Measurements from ENCODE around the gene FASN.

FASN gene

DNA sequence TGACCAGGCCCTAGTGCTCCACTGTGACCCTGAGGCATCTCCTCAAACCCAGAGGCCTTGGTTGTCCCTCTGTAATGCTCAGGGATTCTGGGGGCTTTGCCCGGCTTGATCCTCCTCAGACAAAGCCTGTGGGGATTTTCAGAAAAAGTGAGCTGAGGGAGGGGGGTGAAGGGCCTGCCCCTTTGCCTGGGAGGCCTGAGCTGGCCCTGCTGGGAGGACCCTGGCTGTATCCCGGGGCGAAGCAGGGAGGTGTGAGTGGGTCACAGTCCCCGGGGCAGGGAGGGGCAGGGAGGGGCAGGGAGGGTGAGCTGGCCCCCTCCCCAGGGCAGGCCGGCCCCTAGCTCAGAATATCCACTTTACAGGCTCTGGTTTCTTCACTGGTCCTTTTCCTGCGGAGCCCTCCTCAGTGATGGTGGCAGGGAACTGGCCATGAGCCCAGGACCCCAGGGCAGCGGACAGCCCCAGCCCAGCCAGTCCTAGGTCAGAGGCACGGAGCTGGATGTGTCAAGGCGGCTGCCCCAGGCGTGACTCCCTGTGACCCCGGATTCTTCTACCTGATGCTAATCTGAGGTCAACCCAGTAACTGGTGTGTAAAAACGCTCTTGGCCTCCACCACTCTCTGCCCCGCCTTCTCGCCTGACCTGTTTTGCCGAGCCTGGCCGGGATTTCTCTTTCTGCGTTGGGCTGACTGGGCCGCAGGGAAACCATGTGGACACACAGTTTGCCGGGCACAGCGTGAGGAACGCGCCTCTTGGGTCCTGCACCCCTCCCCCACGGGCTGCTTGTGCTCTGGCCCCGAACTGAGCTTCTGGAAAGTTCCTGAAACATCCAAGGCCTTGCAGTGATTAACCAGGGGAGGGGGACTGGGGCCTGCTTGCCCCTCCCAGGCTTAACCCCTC, 5.8 kb upstream of the FASN start:
- DNase-seq: peak in 30 of 51 donors; percentile 12 to 67 (median 47)

DNA sequence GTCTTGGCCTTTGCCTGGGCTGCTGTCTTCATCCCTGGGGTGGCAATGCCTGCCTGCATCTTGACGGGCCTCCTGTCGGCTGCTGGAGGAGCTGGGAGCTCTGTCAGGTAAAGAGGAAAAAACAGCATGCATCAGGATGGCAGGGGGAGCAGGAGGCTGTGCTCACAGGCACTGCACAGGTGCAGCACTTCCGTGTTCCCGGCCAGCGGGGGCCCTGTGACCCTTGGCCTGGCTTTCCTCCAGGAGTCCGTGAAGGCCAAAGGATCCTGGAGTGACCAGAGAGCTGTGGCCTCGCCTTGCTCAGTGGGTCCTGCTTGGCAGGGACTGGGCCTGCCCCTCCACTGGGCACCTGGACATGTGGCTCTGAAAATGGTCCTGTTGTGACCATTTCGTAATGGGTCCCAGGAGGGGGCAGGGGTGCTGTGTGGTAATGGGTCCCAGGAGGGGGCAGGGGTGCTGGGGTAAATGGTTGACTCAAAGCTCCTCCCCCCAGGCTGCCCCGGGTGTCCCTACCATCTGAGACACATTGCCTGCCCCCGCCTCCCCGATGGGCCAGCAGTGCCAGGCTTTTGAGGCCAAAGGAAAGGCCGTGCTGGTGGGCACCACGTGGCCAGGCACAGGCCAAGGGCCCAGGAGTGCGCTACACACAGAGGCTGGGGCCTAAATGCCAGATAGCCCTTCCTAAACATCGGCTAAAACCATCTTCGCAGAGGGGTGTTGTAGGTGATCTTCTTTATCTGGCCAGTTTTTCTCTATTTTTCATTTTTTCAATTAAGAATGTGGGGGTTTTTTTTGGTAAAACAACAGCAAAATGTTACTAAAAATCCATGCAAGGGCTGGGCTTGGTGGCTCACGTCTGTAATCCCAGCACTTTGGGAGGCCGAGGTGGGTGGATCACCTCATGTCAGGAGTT, 4.0 kb upstream of the FASN start:
- DNase-seq: peak in 17 of 51 donors; percentile 10 to 55 (median 32)

DNA sequence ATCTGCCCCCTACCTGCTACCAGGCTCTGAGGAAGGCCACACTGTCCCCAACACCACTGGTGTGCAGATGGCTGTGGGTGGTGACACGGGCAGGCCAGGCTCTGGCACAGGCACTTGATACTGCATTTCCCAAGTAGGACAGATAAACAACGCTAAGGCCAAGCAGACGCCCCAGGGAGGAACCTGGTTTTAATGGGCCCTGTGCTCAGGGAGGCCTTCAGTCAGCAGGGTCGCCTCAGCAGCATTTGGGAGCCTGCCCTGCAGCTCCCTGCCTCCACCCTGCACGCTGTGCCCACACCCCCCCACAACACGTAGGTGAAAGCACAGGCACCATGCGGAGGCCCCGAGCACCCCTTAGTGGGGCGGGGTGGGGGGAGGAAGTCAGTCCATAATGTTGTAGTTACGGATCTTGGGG, 3.3 kb upstream of the FASN start:
- peak in 1 of 51 donors; percentile 23 for DNase-seq

DNA sequence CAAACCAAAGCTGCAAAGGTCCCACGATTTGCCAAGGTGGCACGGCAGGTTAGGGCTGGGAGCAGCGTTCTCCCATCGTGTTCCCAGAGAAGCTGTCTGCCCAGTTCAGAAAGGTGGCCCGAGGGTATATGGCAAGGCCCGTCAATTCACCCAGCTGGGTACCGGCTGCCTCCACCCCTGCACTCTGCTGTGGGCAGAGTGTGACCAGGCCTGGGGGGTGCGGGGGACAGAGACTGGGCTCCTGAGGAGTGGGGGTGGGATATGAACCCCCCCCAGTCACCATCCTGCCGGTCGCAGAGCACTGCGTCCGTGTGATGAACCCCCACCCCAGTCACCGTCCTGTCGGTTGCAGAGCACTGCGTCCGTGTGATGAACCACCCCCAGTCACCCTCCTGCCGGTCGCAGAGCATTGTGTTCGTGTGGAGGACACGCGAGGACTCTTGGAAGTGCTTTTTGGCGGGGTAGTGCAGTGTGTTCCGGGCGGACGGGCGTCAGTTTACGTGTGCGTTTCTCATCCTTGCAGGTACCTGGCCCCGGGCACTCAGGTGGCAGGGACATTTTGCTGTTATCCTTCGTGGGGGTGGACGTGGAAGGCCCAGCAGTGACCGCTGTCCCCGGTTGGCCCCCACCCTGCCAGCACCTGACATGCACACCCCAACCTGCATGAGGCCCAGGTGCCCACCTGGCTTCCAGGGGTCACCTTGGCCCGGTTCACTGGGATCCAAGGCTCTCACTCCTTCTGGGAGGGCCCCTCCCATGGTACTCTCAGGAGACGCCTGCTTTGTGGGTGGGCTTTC, 2.7 kb upstream of the FASN start:
- no peak for DNase-seq

DNA sequence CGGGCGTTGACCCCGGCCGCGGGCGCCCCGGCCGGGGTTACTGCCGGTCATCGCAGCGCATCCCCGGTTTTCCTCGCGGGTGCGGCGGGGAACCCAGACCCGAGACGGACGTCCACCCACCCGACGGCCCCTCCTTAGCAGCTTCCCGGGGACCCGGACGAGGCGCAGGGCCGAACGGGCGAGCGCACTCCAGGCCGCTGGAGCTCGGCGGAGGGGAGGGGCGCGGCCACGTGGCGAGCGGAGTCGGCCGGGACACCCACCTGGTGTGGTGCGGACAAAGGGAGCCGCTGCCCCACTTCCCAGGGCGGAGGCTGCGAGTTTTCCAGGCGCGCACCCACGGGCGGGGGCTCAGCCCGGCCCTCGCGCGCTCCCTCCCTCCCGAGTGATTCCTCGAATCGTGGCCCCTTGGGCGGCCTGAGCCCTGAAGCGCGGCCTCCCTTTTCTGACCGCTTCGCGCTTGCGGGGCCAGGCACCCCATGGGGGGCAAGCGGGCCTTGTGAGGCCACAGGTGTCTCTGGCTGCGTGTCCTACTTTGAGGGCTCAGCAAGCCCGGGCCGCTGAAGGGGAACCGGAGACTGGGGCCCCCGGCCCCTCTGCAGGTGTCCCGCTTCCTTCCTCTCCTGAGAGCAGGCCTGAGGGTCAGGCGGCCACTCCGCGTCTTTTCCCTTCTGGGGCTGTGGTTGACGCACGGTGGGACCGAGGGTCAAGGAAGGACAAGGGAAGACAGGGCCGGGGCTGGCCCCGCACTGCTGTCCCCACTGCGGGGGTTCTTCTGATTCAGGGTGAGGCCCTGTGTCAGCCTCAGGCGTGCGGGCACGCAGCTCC, 1.1 kb upstream of the FASN start:
- peak in 8 of 51 donors; percentile 18 to 74 (median 63) for DNase-seq

DNA sequence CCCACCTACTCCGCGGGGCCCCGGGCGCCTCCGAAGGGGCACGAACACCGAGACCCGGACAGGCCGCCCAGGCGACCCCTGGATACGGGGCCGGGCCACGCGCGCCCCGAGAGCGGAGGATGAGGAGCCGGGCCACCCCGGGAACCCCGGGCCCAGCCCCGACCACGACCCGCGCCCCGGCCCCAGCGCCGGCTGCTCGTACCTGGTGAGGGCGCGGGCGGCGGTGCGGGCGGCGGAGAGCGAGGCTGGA, 192 bp downstream of the FASN start:
- DNase-seq: peak in 1 of 51 donors; percentile 58

DNA sequence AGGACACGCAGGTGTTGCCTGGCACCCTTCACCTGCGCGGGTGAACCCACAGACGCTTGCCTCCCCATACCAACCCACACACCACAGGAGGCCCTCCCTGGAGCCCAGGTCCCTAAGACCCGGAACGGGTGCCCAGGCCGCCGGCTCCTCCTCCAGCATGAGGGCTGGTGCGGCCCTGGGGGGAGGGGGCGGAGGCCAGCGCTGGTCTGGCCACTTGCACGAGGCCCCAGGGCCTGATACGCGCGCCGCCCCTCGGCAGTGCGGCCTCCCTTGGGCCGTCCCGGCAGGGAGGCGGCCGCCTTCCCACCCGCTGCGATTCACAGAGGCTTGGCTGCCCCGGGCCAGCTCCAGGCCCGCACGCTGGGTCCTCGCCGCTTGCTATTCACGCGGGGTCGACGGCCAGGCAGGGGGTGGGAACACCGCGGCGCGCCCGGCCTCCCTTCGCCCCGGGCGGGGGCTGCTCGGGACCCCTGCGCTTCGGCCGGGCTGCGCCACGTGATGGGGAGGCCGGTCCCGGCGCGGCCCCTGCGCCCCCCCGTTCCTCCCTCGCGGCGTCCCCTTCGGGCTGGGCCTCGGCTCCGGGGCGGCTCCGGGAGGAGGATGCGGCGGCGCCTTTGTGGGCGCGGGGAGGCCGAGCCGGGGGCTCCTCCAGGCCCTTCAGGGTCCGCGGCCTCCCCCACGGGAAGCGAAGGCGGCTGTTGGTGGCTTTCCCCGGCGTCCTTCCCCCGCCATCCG, 685 bp downstream of the FASN start:
- peak in 12 of 51 donors; percentile 18 to 66 (median 44) for DNase-seq

DNA sequence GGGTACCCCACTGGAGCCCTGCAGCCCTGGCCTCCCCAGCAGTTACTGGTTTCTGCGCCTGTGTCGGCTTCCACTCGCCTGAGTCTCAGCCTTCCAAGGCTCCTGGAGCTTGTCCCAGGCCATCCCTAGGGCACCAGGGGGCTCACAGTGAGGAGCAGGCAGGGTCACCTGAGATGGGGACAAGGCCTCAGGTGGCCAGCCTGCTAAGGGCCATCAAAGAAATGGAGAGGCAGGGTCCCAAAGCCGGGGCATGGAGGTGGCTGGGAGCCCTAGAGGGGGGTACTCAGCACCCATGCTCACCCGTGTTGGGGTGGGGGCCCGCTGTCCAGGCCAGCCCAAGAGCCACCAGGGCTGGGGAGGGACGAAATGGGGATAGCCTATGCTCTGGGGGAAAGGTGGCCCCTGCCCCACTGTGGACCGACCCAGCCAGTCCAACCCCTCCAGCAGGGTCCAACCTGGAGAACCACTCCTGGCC, 1.3 kb downstream of the FASN start:
- DNase-seq: no peak

DNA sequence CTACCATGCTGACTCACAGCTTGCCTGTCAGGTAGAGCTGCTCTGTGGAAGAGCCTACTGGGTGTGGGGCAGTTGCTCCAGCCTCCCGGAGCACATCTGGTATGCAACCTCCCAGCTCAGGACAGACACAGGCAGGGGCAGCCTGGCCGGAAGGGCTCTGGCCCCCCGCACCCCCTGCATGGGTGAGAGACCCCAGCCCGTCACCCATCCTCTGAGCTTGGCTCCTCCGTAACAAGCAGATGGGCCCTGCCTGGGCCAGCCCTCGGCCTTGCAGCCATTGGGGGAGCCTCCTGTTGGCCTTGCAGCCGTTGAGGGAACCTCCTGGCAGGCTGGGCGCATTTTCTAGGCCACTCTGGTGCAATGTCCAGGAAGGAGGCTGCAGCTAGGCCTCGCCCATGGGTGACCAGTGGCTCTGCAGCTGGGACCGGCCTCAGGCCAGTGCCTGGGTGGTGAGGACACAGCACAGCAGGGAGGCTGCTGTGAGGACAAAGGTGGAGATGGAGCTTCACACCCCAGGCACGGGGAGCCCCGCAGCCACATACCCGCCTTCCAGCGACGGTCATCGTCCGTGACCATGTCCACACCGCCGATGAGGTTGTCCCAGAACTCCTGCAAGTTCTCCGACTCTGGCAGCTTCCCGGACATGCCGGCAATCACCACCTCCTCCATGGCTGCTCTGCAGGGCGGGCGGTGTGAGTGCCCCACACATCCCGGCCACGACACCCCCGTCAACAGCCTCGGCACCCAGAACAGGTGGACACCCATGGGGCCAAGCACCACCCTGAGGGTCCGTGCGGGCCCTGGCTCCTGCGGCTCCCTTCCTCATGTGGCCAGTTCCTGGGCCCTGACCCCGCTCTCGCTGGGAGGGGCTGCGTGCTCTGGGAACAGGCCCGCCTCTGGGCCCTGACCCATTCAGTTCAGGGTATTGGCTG, 2.0 kb downstream of the FASN start:
- DNase-seq: no peak

DNA sequence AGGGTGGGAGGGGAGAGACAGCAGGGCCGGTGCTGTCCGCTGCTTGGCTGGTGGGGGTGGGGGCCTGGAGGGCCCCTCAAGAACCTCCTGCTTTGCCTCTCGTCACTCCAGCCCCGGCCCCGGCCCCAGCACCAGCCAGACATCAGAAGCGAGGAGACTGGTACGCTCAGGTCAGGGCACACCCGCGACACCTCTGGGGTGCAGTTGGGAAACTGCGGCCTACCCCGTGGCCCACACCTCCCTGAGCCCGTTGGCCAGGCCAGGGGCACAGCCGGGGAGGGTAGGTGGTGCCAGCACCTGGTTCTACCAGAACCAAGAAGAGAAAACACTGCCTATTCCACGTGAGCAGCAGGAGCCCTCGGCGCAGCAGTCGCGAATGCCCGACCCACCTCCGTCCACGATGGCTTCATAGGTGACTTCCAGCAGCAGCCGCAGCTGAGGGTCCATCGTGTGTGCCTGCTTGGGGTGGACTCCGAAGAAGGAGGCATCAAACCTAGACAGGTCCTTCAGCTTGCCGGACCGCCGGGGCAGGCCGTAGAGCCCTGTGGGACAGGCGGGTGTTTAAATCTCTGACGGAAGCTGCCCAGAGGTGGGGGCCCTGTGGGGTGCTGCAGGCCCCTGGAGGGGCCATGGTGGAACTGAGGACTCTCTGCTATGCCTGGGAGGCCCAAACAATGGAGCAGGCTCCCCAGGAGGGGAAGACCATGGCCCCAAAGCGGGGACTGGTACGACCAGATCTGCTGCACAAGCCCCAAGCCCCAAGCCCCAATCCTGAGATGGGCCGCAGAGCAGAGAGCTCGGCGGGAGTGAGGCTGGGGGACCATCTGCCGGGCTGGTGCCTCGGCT, 2.9 kb downstream of the FASN start:
- DNase-seq: no peak

DNA sequence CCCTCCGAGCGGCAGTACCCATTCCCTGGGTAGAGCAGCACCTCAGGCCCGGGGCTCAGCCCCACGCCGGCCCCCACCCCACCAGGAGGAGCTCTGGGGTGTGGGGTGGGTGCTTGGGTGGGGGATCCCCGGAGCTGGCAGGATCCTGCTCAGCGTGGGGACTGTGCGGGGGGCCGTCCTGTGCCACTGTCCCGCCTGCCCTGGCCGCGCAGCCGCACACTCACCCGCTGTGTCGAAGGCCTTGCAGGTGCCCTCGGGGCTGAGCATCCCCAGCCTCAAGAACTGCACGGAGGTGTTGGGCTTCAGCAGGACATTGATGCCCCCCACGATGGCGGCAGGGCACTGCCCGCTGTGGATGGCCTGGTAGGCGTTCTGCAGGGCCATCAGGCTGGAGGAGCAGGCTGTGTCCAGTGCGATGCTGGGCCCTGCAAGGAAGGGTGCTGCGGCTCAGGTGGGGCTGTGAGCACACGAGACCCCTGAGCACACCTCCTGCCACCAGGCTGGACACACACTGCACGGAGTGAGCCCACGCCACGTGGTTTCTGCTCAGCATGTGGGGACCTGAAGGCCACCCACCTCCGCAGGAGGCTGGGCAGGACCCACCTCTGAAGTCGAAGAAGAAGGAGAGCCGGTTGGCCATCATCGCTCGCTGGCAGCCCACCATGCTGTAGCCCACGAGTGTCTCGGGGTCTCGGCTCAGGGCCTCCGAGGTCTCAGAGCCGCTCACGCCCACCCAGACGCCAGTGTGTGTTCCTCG, 4.9 kb downstream of the FASN start:
- DNase-seq: no peak

DNA sequence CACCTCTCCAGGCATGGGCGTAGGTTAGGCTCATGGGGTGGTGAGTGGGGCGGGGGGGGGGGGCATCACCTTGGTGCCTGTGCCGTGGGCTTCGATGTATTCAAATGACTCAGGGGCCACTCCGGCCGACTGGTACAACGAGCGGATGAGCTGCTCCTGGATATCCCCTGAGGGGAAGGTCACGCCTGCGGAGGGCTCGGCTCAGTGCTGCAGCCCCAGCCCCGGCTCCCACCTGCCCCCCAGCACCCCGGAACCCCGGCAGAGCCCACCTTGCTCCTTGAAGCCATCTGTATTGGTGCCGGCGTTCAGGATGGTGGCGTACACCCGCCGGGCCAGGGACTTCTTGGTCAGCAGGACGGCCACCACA, 5.4 kb downstream of the FASN start:
- no peak for DNase-seq

DNA sequence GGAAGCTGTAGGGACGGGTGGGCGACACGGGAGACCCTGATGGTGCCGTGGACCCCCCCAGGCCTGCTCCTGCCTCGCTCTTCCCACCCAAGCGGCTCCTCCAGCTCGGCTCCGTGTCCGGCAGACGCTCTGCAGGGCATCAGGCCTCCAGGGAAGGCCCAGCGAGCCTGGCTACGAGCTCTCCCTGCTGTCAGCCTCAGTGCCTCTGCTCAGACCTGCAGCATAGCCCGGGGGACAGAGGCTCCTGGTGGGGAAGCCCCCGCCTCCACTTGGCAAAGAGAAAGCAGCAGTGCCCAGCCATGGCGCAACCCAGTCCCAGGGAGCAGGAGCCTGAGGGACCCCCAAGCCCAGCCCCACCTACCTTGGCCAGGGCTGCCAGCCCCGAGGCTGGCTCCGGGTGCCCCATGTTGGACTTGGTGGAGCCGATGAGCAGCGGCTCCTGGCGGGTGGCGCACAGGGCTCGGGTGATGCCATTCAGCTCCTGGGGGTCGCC, 5.9 kb downstream of the FASN start:
- DNase-seq: no peak

DNA sequence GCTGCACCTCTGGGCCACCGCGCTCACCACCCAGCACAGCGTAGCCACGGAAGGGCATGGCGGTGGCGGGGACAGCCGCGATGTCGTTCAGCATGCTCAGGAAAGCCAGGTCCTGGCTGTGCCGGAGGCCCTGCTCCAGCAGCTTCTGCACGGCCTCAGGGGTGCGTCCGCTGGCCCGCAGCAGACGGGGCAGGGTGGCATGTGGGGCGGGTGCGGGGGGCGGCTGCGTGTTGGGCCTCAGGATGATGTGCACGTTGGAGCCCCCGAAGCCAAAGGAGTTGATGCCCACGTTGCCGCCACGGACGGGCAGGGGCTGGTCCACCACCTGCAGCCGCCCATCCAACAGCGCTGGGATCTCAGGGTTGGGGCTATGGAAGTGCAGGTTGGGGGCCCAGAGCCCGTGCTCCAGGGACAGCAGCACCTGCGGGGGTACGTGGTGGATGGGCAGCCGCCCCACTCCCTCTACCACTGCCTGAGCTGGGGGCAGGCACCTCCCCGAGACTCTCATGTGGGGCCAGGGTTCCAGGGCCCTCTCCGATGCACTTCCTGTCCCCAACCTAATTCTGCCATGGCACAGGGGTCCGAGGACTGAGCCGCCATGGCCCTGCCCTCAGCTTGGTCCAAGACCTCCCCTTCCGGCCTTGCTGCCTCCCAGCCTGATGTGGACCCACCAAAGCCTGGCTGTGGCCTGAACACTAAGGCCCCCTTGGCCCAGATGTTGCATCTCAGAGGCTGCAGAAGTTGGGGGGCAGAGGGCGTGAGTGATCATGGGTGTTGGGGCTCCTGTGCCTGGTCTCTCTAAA, 6.6 kb downstream of the FASN start:
- no peak for DNase-seq

DNA sequence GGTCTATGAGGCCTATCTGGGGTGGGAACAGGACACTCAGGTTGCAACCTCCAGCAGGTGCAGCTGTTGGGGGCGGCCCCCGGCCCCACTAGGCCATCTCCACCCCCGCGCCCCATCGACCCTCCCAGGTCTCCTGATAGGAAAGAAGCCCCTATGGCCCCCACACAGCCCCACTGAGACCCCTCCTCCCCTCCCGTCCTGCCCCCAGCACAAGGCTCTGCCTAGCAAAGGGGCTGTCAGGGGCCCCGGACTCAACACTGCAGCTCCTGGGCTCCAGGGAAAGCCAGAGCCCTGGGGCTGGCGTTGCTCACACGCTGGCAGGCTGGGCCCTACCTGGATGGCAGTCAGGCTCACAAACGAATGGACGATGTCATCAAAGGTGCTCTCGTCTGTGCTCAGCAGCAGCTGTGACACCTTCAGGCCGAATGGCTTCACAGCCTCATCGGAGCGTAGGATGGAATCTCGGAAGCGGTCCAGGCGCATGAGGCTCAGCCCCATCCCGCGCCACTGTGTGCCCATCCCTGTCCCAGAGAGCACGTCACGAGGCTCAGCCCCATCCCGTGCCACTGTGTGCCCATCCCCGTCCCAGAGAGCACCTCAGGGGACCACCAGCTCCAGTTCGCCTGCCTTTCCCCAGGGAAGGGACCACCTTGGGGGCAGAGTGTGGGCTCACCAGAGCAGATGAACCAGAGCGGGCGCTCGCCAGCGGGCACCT, 7.3 kb downstream of the FASN start:
- DNase-seq: no peak

Measured in hypothalamus (tissue), 51 donors.